Esophagus (tissue), 2 donors: ENCODE results near the gene C19orf85. TPM values are rescaled to one million over a fixed set of nuclear protein-coding genes. Genes with fewer than 3 reads are reported as not detected.
A peak's percentile ranks its signal among the peaks of the same experiment; 100 is the strongest.
"Not testable (repeated sequence)": the region's sequence is repeated elsewhere in the genome, so short reads cannot be mapped to it uniquely, and the experiment has no call there.

Experiments used
- H3K27ac ChIP-seq, 2 donors: one replicate each; pipeline ENCODE4 v1.5.1; 2013; ENCODE audit warnings: low read depth in 2 of 2, mild to moderate bottlenecking in 2 of 2, inconsistent platforms in 1 of 2, low read length in 1 of 2, moderate library complexity in 1 of 2
- H3K27me3 ChIP-seq, 2 donors: one replicate each; pipeline ENCODE4 v1.6.1; 2013; ENCODE audit warnings: low read length in 2 of 2, control low read depth in 1 of 2, mild to moderate bottlenecking in 1 of 2; ENCODE audit not compliant: insufficient read depth in 2 of 2, control insufficient read depth in 1 of 2
- H3K36me3 ChIP-seq, 2 donors: one replicate each; pipeline ENCODE4 v1.6.1; 2013; ENCODE audit warnings: low read length in 1 of 2; ENCODE audit not compliant: control insufficient read depth in 2 of 2, insufficient read depth in 2 of 2
- H3K4me1 ChIP-seq, 2 donors: one replicate each; pipeline ENCODE4 v1.6.1; 2013; ENCODE audit warnings: low read length in 1 of 2; ENCODE audit not compliant: control insufficient read depth in 2 of 2, insufficient read depth in 2 of 2
- H3K4me3 ChIP-seq, 2 donors: one replicate each; pipeline ENCODE4 v1.5.1; 2013; ENCODE audit warnings: low read length in 2 of 2, mild to moderate bottlenecking in 2 of 2, low read depth in 1 of 2, moderate library complexity in 1 of 2
- H3K9me3 ChIP-seq, 2 donors: one replicate each; pipeline ENCODE4 v1.6.1; 2013; ENCODE audit warnings: mild to moderate bottlenecking in 2 of 2, low read depth in 1 of 2, low read length in 1 of 2, moderate library complexity in 1 of 2; ENCODE audit not compliant: control insufficient read depth in 2 of 2, insufficient read depth in 1 of 2
- WGBS, 2 donors: extraction: QIAGEN DNeasy Blood & Tissue Kit; methylation state at CpG; one replicate each; pipeline ENCODE4 v1.1.7; 2013; 5-methylcytosine and 5-hydroxymethylcytosine counted together
- polyA plus RNA-seq, 2 donors: library from polyadenylated mRNA; stranded (reverse); fragments of 200-250 nt; gene quantifications; one replicate each; pipeline ENCODE4 v1.2.3, GENCODE V29; 2013
- donor health status: healthy with polysubstance abuse.
- donor health status: Bipolar disorder and iron deficiency.

Gene C19orf85
- polyA plus RNA-seq, 2 donors: 0.04 TPM; not detected in 1

GRCh38 chr19:55452749-55453346 is 11.7 kb downstream of the C19orf85 start:
- Histone ChIP-seq H3K27ac (no peak overlapping the region), H3K9me3 (peaks cover 0 to 6% of the 10 kb centered on the region in 2 donors), H3K4me3 (no peak overlapping the region), H3K4me1 (peaks cover 5 to 8% of the 10 kb centered on the region in 2 donors), H3K27me3 (peaks cover 0 to 6% of the 10 kb centered on the region in 2 donors), H3K36me3 (peaks cover 0 to 10% of the 10 kb centered on the region in 2 donors)
- WGBS, 2 donors: 11 to 19% methylated on average over 16 to 34 of the region's 34 CpGs

- H3K4me3 ChIP-seq: peak overlapping the region in 1 of 2 donors; percentile 17
- WGBS, 2 donors: 4 to 5% methylated on average over 47 to 57 of the region's 57 CpGs
Observed at GRCh38 chr19:55451965-55452748, 12.4 kb downstream of the C19orf85 start.

GRCh38 chr19:55451163-55451964 is 13.2 kb downstream of the C19orf85 start:
- Histone ChIP-seq H3K36me3 (peaks cover 0 to 7% of the 10 kb centered on the region in 2 donors), H3K4me3 (peak overlapping the region in 1 of 2 donors; percentile 17), H3K27me3 (peaks cover 0 to 8% of the 10 kb centered on the region in 2 donors), H3K9me3 (peaks cover 0 to 6% of the 10 kb centered on the region in 2 donors), H3K27ac (no peak overlapping the region), H3K4me1 (peaks cover 5 to 18% of the 10 kb centered on the region in 2 donors)
- WGBS, 2 donors: 1 to 3% methylated on average over 38 to 80 of the region's 80 CpGs

More at GRCh38 chr19:55451965-55452748, 12.4 kb downstream of the C19orf85 start:
- H3K27me3 ChIP-seq: peaks cover 0 to 6% of the 10 kb centered on the region in 2 donors
- H3K27ac ChIP-seq: no peak overlapping the region
- H3K9me3 ChIP-seq: peaks cover 0 to 6% of the 10 kb centered on the region in 2 donors
- H3K36me3 ChIP-seq: peaks cover 0 to 10% of the 10 kb centered on the region in 2 donors
- H3K4me1 ChIP-seq: peaks cover 5 to 15% of the 10 kb centered on the region in 2 donors

- Histone ChIP-seq H3K36me3 (peaks cover 0 to 4% of the 10 kb centered on the region in 2 donors), H3K27ac (no peak overlapping the region), H3K27me3 (peaks cover 0 to 8% of the 10 kb centered on the region in 2 donors), H3K9me3 (peaks cover 0 to 6% of the 10 kb centered on the region in 2 donors), H3K4me3 (no peak overlapping the region), H3K4me1 (peaks cover 5 to 18% of the 10 kb centered on the region in 2 donors)
- 38 to 39% methylated on average over 16 of the region's 16 CpGs for WGBS, 2 donors
Observed at GRCh38 chr19:55449469-55449868, 15.1 kb downstream of the C19orf85 start.

GRCh38 chr19:55448175-55448490 is 16.4 kb downstream of the C19orf85 start:
- Histone ChIP-seq H3K4me1 (peaks cover 5 to 18% of the 10 kb centered on the region in 2 donors), H3K27me3 (peaks cover 3 to 13% of the 10 kb centered on the region in 2 donors)
- not testable (repeated sequence) for H3K36me3 ChIP-seq, H3K27ac ChIP-seq, H3K9me3 ChIP-seq, H3K4me3 ChIP-seq
- WGBS, 2 donors: 78% methylated on average over 5 of the region's 5 CpGs

GRCh38 chr19:55447421-55448174 is 17.0 kb downstream of the C19orf85 start:
- H3K27ac ChIP-seq: no peak overlapping the region
- H3K36me3 ChIP-seq: no peaks in the 10 kb centered on the region
- WGBS, 2 donors: 22 to 26% methylated on average over 16 of the region's 16 CpGs
- H3K9me3 ChIP-seq: peaks cover 0 to 6% of the 10 kb centered on the region in 2 donors
- H3K4me1 ChIP-seq: peaks cover 7 to 18% of the 10 kb centered on the region in 2 donors
- no peak overlapping the region for H3K4me3 ChIP-seq
- H3K27me3 ChIP-seq: peaks cover 3 to 18% of the 10 kb centered on the region in 2 donors

GRCh38 chr19:55446060-55446459 is 18.5 kb downstream of the C19orf85 start:
- Histone ChIP-seq H3K9me3 (peaks cover 0 to 6% of the 10 kb centered on the region in 2 donors), H3K27ac (no peak overlapping the region), H3K4me3 (no peak overlapping the region), H3K27me3 (peaks cover 7 to 29% of the 10 kb centered on the region in 2 donors), H3K4me1 (peaks cover 8 to 22% of the 10 kb centered on the region in 2 donors), H3K36me3 (no peaks in the 10 kb centered on the region)
- 41 to 48% methylated on average over 8 of the region's 8 CpGs for WGBS, 2 donors

GRCh38 chr19:55444646-55445045 is 19.9 kb downstream of the C19orf85 start:
- Histone ChIP-seq H3K9me3 (peaks cover 0 to 13% of the 10 kb centered on the region in 2 donors), H3K27me3 (peaks cover 7 to 33% of the 10 kb centered on the region in 2 donors), H3K4me3 (no peak overlapping the region), H3K36me3 (no peaks in the 10 kb centered on the region), H3K4me1 (peaks cover 8 to 22% of the 10 kb centered on the region in 2 donors), H3K27ac (no peak overlapping the region)
- WGBS, 2 donors: 44 to 45% methylated on average over 11 of the region's 11 CpGs
